ENCODE measurements around the gene AFAP1L2. TPM values are rescaled to one million over a fixed set of nuclear protein-coding genes. Genes with fewer than 3 reads are reported as not detected.
A peak's percentile ranks its signal among the peaks of the same experiment; 100 is the strongest.

AFAP1L2 gene
- total and polyA plus RNA-seq, 7 donors, result 2.5 to 26.0 (median 7.9) TPM

DNA sequence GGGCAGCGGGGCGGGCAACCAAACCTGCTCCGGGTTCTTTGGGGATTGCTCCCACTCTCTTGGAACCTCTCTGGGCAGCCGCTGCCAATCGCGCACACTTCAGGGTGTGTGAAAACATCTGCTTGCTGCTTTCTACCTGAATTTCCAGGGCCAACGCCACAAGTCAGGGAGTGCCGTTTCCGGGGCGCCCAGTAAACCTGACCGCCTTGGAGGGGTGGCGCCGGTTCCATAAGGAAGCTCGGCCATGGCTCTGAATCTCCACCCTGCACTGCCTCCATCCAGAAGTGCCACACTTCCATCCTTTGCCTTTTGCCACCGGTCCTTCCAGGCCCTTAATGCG is 679 bp upstream of the AFAP1L2 start:
- WGBS, 2 donors, result 14 to 31% methylated on average over 16 of the region's 16 CpGs

DNA sequence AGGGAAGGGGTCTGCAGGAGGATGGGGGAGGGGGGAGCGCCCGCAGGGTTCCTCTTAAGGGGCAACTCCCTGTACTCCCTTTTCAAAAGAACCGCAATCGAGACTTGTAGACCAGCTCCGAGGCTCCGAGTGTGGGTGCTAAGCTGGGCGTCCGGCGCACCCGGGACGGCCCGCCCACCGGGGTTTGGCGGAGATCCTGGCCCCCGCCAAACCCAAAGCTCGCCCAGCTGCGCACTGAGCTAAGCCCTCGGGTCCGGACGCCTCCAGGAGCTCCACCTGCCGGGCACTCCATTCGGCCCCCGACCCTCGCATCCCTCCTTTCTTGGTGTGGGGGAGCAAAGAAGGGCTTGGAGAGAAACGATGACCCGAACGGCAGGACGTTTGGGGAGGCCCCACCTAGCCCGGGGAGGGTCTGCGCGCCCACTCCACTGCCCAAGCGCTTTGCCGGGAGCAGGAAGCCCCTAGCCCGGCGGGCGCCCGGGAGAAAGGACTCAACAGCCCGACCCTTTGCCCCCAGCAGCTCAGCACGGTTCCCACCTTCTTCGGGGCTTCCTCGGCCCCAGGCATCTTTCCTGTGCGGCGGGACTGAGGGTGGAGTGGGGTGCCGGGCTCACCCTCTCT is 651 bp downstream of the AFAP1L2 start:
- 1% methylated on average over 44 of the region's 44 CpGs for WGBS, 2 donors
- Histone ChIP-seq H3K9me3 (no peaks in the 10 kb centered on the region), H3K27ac (peak overlapping the region; percentile 71 to 78 (median 73)), H3K4me1 (peaks cover 0 to 66% (median 51%) of the 10 kb centered on the region in 4 donors), H3K27me3 (peaks cover 0 to 13% (median 5%) of the 10 kb centered on the region in 3 donors), H3K36me3 (no peaks in the 10 kb centered on the region), H3K4me3 (peak overlapping the region; percentile 46 to 62 (median 53))
- TF ChIP-seq, protein P1, sequence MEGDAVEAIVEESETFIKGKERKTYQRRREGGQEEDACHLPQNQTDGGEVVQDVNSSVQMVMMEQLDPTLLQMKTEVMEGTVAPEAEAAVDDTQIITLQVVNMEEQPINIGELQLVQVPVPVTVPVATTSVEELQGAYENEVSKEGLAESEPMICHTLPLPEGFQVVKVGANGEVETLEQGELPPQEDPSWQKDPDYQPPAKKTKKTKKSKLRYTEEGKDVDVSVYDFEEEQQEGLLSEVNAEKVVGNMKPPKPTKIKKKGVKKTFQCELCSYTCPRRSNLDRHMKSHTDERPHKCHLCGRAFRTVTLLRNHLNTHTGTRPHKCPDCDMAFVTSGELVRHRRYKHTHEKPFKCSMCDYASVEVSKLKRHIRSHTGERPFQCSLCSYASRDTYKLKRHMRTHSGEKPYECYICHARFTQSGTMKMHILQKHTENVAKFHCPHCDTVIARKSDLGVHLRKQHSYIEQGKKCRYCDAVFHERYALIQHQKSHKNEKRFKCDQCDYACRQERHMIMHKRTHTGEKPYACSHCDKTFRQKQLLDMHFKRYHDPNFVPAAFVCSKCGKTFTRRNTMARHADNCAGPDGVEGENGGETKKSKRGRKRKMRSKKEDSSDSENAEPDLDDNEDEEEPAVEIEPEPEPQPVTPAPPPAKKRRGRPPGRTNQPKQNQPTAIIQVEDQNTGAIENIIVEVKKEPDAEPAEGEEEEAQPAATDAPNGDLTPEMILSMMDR (IDR thresholded peaks at IDR 0.05), result peak in 1 of 4 experiments; percentile 13
- TF ChIP-seq POLR2A (IDR thresholded peaks at IDR 0.05) (no peak), EP300 (IDR thresholded peaks at IDR 0.05) (no peak), POLR2AphosphoS5 (IDR thresholded peaks at IDR 0.05) (peak in 1 of 4 donors; percentile 50)
- peak; percentile 81 for DNase-seq
- intact Hi-C loops (cut with DNase I), result loop anchor here (2.0 to 5.0 kb wide), 2 partner anchors 56 to 99 kb away; no protein-coding TSS in a partner anchor

More for the DNA sequence above, 679 bp upstream of the AFAP1L2 start:
- Histone ChIP-seq H3K4me3 (peak overlapping the region; percentile 46 to 62 (median 53)), H3K4me1 (peaks cover 0 to 53% (median 45%) of the 10 kb centered on the region in 4 donors), H3K9me3 (no peaks in the 10 kb centered on the region), H3K36me3 (no peaks in the 10 kb centered on the region), H3K27me3 (peaks cover 0 to 13% (median 5%) of the 10 kb centered on the region in 3 donors), H3K27ac (peak overlapping the region; percentile 71 to 78 (median 73))
- intact Hi-C loops (cut with DNase I), result loop anchor here (2.0 kb wide), 1 partner anchor 100 kb away; no protein-coding TSS in a partner anchor
- TF ChIP-seq EP300 (IDR thresholded peaks at IDR 0.05) (no peak), POLR2AphosphoS5 (IDR thresholded peaks at IDR 0.05) (no peak), POLR2A (IDR thresholded peaks at IDR 0.05) (no peak)
- TF ChIP-seq, protein P1 (IDR thresholded peaks at IDR 0.05), result no peak
- no peak for DNase-seq

DNA sequence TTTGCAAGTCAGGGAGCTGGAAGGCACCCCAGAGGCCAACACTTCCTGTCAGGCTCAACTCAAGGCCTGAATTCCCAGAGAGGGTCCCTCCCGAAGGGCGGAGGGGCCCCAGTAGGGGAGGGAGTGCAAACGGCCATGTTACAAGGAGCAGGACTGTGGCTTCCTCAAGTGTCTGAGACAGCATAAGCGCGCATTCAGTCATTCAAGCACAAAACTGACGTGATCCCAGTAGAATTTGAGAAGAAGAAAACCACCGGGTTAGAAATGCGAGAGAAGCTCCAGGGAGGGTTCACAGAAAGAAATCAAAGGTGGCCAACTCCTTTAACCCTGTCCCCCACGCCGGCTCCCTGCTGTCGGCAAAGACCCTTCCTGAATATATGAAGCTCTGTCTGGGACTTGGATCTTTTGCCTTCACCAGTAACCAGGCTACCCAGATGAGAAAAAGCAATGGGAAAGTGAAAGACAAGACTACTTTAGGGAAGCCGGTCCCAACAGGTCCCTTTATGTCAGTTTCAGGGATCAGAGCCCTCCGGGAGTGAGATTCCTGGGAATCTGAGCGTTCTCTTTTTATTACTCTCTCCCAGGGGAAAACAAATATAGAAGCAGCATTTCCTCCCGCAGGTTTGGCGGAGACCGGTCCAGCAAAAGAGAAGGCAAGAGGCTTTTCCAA is 1.3 kb downstream of the AFAP1L2 start:
- Histone ChIP-seq H3K9me3 (no peaks in the 10 kb centered on the region), H3K27ac (peak overlapping the region; percentile 71 to 78 (median 73)), H3K4me1 (peaks cover 0 to 72% (median 52%) of the 10 kb centered on the region in 4 donors), H3K4me3 (peak overlapping the region; percentile 46 to 62 (median 53)), H3K27me3 (peaks cover 0 to 13% (median 5%) of the 10 kb centered on the region in 3 donors), H3K36me3 (no peaks in the 10 kb centered on the region)
- WGBS, 2 donors, result 26 to 44% methylated on average over 17 of the region's 17 CpGs
- peak; percentile 66 for DNase-seq
- intact Hi-C loops (cut with DNase I), result loop anchor here (5.0 kb wide), 1 partner anchor 56 kb away; no protein-coding TSS in a partner anchor
- TF ChIP-seq POLR2A (IDR thresholded peaks at IDR 0.05) (no peak), POLR2AphosphoS5 (IDR thresholded peaks at IDR 0.05) (no peak), EP300 (IDR thresholded peaks at IDR 0.05) (no peak)
- TF ChIP-seq, protein P1 (IDR thresholded peaks at IDR 0.05), result no peak

DNA sequence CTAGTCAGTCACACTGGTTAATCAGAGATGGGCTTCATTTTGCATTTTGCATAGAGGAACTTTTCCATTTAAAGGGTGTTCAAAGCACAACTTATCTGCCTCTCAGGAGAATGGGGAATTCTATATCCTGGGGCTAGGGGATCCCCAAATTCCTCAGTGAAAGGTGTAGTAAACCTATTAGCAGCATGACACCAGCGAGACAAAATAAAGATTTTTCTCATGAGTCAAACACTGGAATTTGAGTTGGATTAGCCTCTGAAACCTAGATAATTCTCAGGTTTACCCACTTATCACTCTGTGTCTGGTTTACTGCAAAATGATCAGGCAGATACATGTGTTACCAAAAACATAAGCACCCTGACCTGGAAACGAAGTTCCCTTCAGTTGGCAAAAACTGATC is 2.1 kb downstream of the AFAP1L2 start:
- peaks cover 0 to 13% (median 5%) of the 10 kb centered on the region in 3 donors for H3K27me3 ChIP-seq
- DNase-seq, result no peak
- H3K36me3 ChIP-seq, result no peaks in the 10 kb centered on the region
- WGBS, 2 donors, result 78 to 84% methylated on average over 2 of the region's 2 CpGs
- intact Hi-C loops (cut with DNase I), result loop anchor here (5.0 kb wide), 1 partner anchor 55 kb away; no protein-coding TSS in a partner anchor
- H3K9me3 ChIP-seq, result no peaks in the 10 kb centered on the region
- H3K27ac ChIP-seq, result peak overlapping the region; percentile 71 to 78 (median 73)
- H3K4me1 ChIP-seq, result peaks cover 0 to 76% (median 56%) of the 10 kb centered on the region in 4 donors
- TF ChIP-seq POLR2A (IDR thresholded peaks at IDR 0.05), result no peak
- no peak for TF ChIP-seq EP300 (IDR thresholded peaks at IDR 0.05)
- TF ChIP-seq POLR2AphosphoS5 (IDR thresholded peaks at IDR 0.05), result no peak
- H3K4me3 ChIP-seq, result peak overlapping the region in 2 of 4 donors; percentile 51 to 62
